Tibial nerve (tissue), 4 donors: ENCODE data around the gene GPR55. TPM values are rescaled to one million over a fixed set of nuclear protein-coding genes. Genes with fewer than 3 reads are reported as not detected.
A peak's percentile ranks its signal among the peaks of the same experiment; 100 is the strongest.

Experiments used
- DNase-seq, 2 donors: peaks; one replicate each; pipeline ENCODE4 v3.0.0-alpha.2; 2019; ENCODE audit warnings: low spot score in 2 of 2
- H3K27ac ChIP-seq, 4 donors: fragments of 200-600 bp; sonication (generic) in 3 of 4; one replicate each; pipeline ENCODE4 v1.5.1; 2017 to 2019; ENCODE audit warnings: mild to moderate bottlenecking in 1 of 4
- H3K27me3 ChIP-seq, 2 donors: fragments of 200-600 bp; sonication (generic) in 1 of 2; one replicate each; pipeline versions ENCODE4 v1.5.1 to v1.6.0; 2017 to 2019
- H3K36me3 ChIP-seq, 3 donors: fragments of 200-600 bp; sonication (generic); one replicate each; pipeline ENCODE4 v1.5.1; 2018 to 2019
- H3K4me1 ChIP-seq, 4 donors: fragments of 200-600 bp; sonication (generic) in 3 of 4; one replicate each; pipeline ENCODE4 v1.5.1; 2017 to 2019
- H3K4me3 ChIP-seq, 4 donors: fragments of 200-600 bp; sonication (generic) in 3 of 4; one replicate each; pipeline ENCODE4 v1.5.1; 2017 to 2019; ENCODE audit warnings: mild to moderate bottlenecking in 1 of 4, moderate library complexity in 1 of 4
- H3K9me3 ChIP-seq, 4 donors: fragments of 200-600 bp; sonication (generic) in 3 of 4; one replicate each; pipeline ENCODE4 v1.5.1; 2017 to 2019
- EP300 ChIP-seq, 2 donors: sonication (generic); formaldehyde crosslinking; IDR thresholded peaks; one replicate each; pipeline ENCODE4 v1.6.1; 2017; ENCODE audit warnings: antibody characterized with exemption in 2 of 2, mild to moderate bottlenecking in 1 of 2
- POLR2A ChIP-seq, 2 donors: fragments of 450-650 bp; IDR thresholded peaks; one replicate each; pipeline ENCODE4 v1.6.1; 2017; ENCODE audit warnings: antibody characterized with exemption in 2 of 2, mild to moderate bottlenecking in 2 of 2, moderate library complexity in 2 of 2
- WGBS, 2 donors: methylation state at CpG; one replicate each; pipeline ENCODE4 v1.1.5; 2018; 5-methylcytosine and 5-hydroxymethylcytosine counted together
- total RNA-seq, 4 donors: library from RNA; depleted of rRNA; stranded (reverse); fragments of >200 nt; gene quantifications; one replicate each; pipeline ENCODE4 v1.1.0, GENCODE V29; 2016
- TF ChIP-seq, protein P1 (sequence below), 5 experiments: fragments of 200-600 bp in 3 of 5; fragments of 450-650 bp in 2 of 5; sonication (generic) in 3 of 5; IDR thresholded peaks; one replicate each; pipeline ENCODE4 v1.5.1; 2016 to 2019; ENCODE audit warnings: antibody characterized with exemption in 5 of 5, mild to moderate bottlenecking in 3 of 5, moderate library complexity in 2 of 5

GPR55 gene
- total RNA-seq, 4 donors from 2014 or later, result 0.21 TPM; not detected in 3

DNA sequence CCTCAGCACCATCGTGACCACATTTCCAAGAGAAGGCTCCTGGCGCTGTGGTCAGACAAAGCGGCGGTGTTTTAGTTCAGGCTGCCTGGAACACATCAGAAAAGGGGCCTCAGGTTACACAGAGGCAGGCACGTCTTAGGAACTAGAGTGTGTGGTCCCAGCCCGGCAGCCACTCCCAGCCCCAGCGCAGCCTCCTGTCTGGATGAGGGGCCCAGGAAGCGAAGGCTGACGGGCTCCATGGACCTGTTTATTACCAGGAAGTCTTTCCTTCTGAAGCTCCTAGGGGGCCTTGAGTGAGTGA lies 10.0 kb upstream of the GPR55 start:
- H3K4me1 ChIP-seq, result peaks cover 0 to 15% (median 0%) of the 10 kb centered on the region in 4 donors
- DNase-seq, result no peak
- H3K36me3 ChIP-seq, result no peaks in the 10 kb centered on the region
- H3K27ac ChIP-seq, result no peak overlapping the region
- 69 to 71% methylated on average over 7 to 9 of the region's 9 CpGs for WGBS, 2 donors
- TF ChIP-seq, protein P1, sequence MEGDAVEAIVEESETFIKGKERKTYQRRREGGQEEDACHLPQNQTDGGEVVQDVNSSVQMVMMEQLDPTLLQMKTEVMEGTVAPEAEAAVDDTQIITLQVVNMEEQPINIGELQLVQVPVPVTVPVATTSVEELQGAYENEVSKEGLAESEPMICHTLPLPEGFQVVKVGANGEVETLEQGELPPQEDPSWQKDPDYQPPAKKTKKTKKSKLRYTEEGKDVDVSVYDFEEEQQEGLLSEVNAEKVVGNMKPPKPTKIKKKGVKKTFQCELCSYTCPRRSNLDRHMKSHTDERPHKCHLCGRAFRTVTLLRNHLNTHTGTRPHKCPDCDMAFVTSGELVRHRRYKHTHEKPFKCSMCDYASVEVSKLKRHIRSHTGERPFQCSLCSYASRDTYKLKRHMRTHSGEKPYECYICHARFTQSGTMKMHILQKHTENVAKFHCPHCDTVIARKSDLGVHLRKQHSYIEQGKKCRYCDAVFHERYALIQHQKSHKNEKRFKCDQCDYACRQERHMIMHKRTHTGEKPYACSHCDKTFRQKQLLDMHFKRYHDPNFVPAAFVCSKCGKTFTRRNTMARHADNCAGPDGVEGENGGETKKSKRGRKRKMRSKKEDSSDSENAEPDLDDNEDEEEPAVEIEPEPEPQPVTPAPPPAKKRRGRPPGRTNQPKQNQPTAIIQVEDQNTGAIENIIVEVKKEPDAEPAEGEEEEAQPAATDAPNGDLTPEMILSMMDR (IDR thresholded peaks at IDR 0.05), result no peak
- no peak for TF ChIP-seq EP300 (IDR thresholded peaks at IDR 0.05)
- no peak for TF ChIP-seq POLR2A (IDR thresholded peaks at IDR 0.05)
- H3K9me3 ChIP-seq, result peaks cover 0 to 18% (median 0%) of the 10 kb centered on the region in 4 donors
- H3K4me3 ChIP-seq, result no peak overlapping the region
- H3K27me3 ChIP-seq, result peaks cover 0 to 13% of the 10 kb centered on the region in 2 donors

DNA sequence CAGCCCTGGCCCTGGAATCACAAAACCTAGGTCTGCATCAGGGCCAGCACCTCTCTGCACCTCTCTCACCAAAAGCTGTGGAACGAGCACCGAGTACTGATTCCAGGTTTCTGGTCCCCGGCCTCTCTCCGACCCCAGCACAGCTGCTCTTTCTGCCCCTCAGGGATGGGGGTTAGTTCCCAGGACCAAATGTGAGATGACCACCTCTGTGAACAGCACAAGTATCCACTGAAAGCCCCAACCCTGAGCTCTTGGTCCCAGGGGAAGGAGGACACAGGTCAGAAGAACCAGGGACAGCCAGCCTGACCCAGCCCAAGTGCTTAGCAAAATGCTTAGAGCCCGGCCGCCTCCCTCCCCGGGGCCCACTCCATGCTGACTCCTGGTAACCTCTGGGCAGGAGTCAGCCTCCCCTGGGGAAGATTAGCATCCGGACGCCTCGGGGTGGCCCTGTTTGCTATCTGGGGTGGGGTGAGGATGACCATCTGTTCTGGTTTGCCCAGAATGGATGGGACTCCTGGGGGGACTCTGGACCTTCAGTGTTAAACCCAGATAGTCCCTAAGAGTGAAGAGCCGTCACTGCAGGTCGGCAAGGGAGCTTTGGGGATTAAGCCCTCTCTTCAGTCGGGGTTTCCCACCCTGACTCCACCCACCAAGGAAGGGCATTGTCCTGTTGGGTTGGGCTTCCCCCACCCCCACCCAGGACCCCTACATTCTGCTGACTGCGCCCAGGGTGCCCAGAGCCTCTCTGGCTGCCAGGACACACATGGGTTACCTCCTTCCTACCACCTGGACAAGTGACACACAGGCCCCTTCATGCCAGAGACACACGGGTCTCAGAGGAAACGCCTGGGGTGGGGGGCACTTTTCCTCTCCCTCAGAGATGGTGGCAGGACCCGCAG lies 9.4 kb upstream of the GPR55 start:
- peaks cover 0 to 15% (median 0%) of the 10 kb centered on the region in 4 donors for H3K4me1 ChIP-seq
- no peaks in the 10 kb centered on the region for H3K36me3 ChIP-seq
- no peak overlapping the region for H3K4me3 ChIP-seq
- peaks cover 0 to 7% of the 10 kb centered on the region in 2 donors for H3K27me3 ChIP-seq
- H3K27ac ChIP-seq, result no peak overlapping the region
- no peak for TF ChIP-seq POLR2A (IDR thresholded peaks at IDR 0.05)
- TF ChIP-seq, protein P1 (IDR thresholded peaks at IDR 0.05), result no peak
- no peak for TF ChIP-seq EP300 (IDR thresholded peaks at IDR 0.05)
- H3K9me3 ChIP-seq, result peaks cover 0 to 18% (median 0%) of the 10 kb centered on the region in 4 donors
- whole genome bisulfite sequencing, 2 donors, result 72 to 80% methylated on average over 8 to 17 of the region's 17 CpGs
- DNase-seq, result no peak

DNA sequence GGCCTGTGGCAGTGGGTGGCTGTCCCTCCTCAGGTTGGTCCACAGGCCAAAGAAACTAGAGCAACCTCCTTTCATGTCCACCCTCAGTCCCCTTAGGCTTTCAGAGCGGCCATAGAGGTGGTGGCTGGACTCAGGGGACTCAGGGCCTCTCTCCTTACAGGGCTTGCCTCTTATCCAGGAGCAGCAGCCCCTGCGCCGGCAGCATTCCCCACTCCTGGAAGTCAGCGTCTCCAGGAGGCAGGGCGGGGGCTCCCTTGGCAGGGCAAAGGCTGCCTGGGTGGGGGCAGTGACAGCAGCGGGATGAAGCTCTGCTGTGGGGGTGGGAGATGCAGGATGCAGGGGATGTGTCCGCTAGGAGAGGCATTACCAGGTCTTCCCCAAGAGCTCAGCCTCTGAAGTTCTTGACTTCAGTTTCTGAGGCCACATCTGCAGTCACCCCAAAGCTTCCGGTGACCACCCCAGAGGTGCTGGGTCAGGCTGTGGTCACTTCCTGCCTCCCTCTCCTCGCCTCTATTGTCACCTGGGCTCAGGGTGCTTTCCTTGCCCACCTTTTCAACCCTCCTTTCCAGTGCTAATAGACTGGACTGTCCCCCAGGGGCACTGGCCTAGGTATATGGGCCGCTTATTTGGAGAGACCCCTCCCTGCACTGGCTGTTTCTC lies 8.6 kb upstream of the GPR55 start:
- H3K4me1 ChIP-seq, result peaks cover 0 to 15% (median 0%) of the 10 kb centered on the region in 4 donors
- peaks cover 0 to 6% of the 10 kb centered on the region in 2 donors for H3K27me3 ChIP-seq
- peak overlapping the region in 1 of 4 donors; percentile 64 for H3K27ac ChIP-seq
- no peak overlapping the region for H3K4me3 ChIP-seq
- TF ChIP-seq, protein P1 (IDR thresholded peaks at IDR 0.05), result no peak
- TF ChIP-seq EP300 (IDR thresholded peaks at IDR 0.05) (no peak), POLR2A (IDR thresholded peaks at IDR 0.05) (no peak)
- H3K9me3 ChIP-seq, result peaks cover 0 to 18% (median 0%) of the 10 kb centered on the region in 4 donors
- no peaks in the 10 kb centered on the region for H3K36me3 ChIP-seq
- 92% methylated on average over 4 to 10 of the region's 10 CpGs for WGBS, 2 donors
- no peak for DNase-seq

DNA sequence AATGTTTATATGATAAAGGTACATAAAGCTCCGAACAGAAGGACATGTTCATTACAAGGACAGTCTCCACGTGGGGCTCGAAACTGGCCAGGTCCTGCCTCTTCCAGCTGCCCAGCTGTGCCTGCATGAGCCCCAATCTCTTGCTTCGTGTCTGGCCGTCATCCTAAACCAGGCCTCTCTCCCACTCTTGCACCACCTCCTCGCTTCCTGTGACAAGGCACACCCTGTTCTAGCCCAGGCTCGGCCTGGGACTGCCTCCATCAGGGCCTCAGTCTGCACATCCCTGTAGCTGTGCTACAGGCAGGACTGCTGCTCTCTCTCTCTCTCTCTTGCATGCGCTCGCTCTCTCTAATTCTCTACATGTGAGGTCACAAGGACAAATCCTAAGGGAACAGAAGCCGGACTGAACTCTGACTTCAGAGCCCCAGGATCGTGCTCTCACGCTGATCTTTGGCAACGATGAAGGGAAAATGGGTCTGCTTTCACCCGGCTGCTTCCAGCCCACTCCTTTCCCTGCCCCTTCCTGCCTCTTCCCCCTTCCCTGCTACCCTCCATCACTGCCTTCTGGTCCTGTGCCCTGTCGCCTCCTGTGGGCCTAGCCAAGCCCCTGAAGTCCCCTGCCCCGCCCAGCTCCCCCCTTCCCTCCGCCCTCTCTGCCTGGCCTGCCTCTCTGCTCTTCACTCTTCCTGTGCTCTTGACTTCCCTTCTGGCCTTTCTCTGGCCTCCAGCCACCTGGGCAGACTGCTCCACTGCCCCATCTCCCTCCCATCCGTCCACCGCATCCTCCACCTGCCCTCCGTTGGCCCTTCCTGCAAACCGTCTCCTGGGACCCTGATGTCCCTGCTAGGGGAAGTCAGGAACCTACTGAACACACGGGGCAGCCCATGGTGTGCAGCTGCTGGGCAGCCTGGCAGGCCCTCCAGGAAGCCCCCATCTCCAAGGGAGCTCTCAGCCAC lies 7.8 kb upstream of the GPR55 start:
- peaks cover 0 to 6% of the 10 kb centered on the region in 2 donors for H3K27me3 ChIP-seq
- H3K4me1 ChIP-seq, result peaks cover 0 to 15% (median 0%) of the 10 kb centered on the region in 4 donors
- no peaks in the 10 kb centered on the region for H3K36me3 ChIP-seq
- H3K4me3 ChIP-seq, result no peak overlapping the region
- peak overlapping the region in 1 of 4 donors; percentile 64 for H3K27ac ChIP-seq
- WGBS, 2 donors, result 41 to 44% methylated on average over 19 to 22 of the region's 22 CpGs
- peak in 1 of 2 donors; percentile 25 for DNase-seq
- peaks cover 0 to 18% (median 0%) of the 10 kb centered on the region in 4 donors for H3K9me3 ChIP-seq
- TF ChIP-seq, protein P1 (IDR thresholded peaks at IDR 0.05), result no peak
- no peak for TF ChIP-seq POLR2A (IDR thresholded peaks at IDR 0.05)
- peak in 1 of 2 donors; percentile 72 for TF ChIP-seq EP300 (IDR thresholded peaks at IDR 0.05)
